22Rv1 (cell line): ENCODE results near the gene MCF2L.

Experiments
- CTCF ChIP-seq: fragments of 450-650 bp; IDR thresholded peaks from 2 replicates; pipeline ENCODE4 v1.5.1; 2017; ENCODE audit warnings: mild to moderate bottlenecking
- ZFX ChIP-seq: fragments of 450-650 bp; IDR thresholded peaks from 2 replicates; pipeline ENCODE4 v1.6.1; 2017; ENCODE audit warnings: antibody characterized with exemption, borderline replicate concordance

GRCh38 chr13:112998521-112999280, 29.7 kb downstream of the MCF2L start:
- no peak for TF ChIP-seq CTCF
- no peak for TF ChIP-seq ZFX
